Raji (cell line): ENCODE measurements around the gene FGR.

Experiments
- POLR2A ChIP-seq: IDR thresholded peaks from 2 replicates; pipeline ENCODE4 v1.6.1; 2011; ENCODE audit warnings: low read depth, low read length, control low read depth; ENCODE audit not compliant: insufficient read depth

The FGR gene

DNA sequence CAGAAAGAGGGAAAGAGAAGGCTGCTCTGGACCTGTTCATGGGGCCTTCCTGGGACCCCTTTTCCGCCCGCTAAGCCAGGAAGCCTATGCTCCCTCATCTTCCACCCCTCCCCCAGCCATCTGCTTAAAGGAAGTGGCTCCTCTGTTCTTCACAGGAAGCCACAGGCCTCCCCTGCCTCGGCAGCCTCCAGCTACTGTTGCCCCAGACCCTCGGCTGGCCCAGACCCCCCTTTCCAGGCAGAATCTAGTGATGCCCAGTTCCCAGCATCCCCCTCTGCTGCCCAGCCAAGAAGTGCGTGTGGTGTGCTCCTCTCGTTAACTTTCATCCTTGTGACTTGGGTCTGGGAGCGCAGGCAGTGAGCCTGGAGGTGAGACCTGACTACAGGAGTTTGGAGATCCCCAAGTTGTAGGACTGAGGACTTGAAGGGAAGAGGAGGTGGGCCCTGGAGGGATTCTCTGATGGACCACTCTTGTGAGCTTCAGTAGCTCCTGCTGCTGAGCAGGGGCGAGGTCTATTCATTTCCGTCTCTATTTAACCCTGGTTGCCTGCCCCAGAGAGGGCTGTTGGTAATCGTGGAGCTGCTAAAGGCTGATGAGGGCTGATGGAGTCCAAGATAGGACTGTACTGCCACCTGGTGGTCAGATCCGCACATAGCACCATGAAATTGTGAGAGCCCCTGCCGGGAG is 27.9 kb upstream of the FGR start:
- 0 out of 2 replicates have a peak, but pooled peaks have one; percentile 28 for TF ChIP-seq POLR2A

DNA sequence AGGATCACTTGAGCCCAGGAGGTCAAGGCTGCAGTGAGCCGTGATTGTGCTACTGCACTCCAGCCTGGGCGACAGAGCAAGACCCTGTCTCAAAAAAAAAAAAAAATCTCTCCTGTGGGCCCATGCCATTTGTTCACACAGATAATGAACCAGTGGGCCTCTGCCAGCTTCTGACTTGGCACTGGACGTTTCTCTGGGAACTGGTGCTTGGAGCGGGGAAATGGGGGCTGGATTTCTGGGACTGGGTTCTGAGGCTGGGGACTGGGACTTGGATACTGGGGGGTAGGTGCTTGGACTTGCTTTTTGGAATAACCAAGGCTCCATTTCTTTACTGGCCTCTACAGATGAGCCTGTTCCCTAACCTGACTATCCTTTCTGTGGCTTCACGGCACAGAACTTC is 27.3 kb upstream of the FGR start:
- TF ChIP-seq POLR2A = no peak

DNA sequence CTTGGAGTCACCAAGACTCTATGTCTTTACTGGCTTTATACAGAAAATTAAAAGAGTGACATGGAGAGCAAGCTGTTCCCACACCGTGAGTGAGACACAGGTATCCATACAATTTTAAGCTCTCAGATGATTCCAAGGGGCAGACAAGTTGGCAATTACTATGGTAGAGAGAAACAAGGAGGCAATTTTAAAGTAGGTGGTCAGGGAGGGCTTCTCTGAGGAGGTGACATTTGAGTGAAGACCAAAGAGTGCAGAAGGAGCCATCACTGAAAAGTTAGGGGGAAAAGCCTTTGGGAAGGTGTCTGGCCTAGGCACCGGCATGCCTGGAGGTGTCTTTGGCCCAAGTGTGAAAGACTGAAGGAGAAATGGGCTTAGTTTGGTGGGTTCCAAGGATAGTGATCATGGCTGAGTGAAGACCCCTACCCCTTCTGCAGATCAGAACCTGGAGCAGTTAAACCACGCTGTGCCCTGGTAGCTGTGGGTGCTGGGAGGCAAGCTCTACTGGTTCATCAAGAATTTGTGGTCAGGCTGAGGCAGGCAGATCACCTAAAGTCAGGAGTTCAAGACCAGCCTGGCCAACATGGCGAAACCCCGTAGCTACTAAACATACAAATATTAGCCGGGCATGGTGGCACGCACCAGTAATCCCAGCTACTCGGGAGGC is 26.6 kb upstream of the FGR start:
- TF ChIP-seq POLR2A = no peak

DNA sequence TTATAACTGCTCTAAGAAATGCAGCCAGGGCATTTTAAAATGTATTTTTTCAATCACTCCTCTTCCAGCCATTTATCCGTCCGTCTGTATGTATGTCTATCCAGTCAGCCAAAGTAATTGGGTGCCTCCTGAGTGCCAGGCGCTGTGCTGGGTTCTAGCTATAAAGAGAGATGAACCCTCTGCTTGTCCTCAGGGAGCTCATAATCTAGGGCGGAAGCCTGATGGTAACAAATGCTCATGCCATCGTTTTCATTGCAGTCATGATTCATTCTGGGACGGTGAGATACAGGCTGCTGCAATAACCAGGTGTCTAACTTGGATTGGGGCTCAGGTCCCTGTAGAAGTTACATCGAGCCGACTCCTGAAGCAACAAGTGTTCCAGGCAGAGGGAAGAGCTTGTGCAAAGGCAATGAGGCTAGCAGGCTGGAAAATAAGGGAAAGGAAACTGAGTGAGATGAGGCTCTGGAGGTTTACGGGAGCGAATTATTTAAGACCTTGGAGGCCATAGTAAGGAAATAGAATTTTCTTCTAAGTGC is 25.4 kb upstream of the FGR start:
- TF ChIP-seq POLR2A = 0 out of 2 replicates have a peak, but pooled peaks have one; percentile 2

DNA sequence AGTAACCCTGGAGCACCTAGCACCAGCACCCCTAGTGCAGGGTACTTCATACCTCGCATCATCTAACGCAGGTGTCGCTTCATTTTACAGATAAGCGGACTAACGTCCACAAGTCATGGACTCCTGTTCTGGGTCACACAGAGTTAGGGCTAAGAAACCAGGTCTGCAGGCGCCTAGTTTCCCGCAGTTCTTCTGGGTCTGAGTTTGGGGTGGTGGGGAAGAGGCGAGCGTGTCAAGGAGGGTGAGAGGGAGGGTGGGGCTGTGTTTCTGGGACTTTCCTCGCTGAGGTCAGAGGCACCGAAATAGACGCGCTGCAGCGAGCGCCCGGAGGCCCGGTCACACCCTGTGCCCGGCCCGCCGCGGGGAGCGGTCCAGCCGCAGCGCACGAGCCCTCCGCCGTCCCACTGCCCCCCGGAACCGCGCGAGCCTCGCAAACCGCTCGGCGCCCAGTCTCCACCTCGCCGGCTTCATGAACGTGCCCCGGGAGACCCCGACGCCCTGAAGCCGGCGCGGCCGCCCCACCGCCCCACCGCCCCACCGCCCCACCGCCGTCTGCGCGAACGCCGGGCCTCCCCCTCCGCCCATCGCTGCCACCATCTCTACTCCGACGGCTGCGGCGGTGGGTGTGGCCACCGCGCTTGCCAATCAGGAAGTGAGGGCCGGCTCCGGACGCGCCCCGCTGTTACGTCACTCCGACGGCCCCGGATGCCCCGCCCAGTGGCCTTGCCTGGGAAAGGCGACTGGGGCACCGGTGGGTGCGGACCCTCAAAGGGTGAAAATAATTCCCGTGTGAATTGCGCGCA is 24.7 kb upstream of the FGR start:
- TF ChIP-seq POLR2A = 0 out of 2 replicates have a peak, but pooled peaks have one; percentile 31

DNA sequence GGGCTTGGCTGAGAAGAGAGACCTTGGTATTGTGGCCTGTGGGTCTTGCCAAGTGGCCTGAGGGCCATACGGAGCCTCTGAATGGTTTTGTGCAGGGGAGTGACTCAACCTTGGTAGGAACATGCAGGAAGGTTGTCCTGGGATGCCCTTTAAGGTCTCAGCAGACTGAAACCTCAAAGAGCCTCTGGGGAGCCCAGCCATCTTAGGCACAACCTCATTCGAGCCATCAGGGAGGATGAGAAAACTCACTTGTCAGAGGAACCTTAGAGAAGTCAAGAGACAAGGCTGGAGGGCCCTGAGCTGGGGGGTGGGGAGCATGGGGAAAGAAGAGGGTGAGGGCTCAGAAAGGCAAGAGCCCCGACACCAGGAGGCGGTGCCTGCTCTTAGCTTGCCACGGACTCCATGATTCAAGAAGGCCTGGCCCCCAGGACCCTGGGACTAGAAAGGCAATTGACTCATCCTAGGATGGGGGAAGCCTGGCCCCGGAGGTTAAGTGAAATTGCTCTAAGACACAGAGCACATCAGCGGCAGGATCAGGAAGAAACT is 24.0 kb upstream of the FGR start:
- TF ChIP-seq POLR2A = peak; percentile 41; the same call in 1 of the 2 replicates

DNA sequence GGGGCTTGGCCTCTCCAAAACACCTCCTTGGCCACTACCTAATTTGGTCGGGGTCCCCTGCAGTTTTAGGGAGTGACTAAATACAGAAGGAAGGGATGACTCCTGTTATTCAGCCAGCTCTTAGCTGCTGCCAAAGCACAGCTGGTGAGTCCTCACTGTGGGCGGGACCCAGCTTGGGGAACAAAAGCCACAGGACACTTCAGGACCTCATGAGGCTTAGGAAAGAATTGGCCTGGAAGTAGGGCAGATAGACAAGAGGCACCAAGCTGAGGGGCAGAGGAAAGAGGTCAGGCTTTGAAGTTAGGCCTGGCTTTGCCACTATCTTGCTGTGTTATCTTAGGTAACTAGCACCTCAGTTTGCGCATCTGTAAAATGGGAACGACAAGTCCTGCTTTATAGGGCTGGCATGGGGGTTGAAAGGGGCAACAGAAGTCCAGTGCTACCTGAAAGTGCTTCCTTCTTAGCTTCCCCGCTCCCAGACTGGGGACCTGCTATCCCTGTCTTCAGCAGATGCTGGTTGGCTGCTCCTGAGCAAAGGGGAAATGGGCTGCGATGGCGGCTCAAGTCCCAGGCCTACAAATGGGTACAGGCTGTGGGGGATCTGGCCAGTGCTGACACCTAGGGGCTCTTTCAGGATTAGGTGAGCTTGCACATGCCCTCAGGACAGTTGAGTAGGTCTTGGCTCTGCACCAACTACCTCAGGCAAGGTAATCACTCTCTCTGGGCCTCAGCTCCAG is 21.3 kb upstream of the FGR start:
- 0 out of 2 replicates have a peak, but pooled peaks have one; percentile 1 for TF ChIP-seq POLR2A

DNA sequence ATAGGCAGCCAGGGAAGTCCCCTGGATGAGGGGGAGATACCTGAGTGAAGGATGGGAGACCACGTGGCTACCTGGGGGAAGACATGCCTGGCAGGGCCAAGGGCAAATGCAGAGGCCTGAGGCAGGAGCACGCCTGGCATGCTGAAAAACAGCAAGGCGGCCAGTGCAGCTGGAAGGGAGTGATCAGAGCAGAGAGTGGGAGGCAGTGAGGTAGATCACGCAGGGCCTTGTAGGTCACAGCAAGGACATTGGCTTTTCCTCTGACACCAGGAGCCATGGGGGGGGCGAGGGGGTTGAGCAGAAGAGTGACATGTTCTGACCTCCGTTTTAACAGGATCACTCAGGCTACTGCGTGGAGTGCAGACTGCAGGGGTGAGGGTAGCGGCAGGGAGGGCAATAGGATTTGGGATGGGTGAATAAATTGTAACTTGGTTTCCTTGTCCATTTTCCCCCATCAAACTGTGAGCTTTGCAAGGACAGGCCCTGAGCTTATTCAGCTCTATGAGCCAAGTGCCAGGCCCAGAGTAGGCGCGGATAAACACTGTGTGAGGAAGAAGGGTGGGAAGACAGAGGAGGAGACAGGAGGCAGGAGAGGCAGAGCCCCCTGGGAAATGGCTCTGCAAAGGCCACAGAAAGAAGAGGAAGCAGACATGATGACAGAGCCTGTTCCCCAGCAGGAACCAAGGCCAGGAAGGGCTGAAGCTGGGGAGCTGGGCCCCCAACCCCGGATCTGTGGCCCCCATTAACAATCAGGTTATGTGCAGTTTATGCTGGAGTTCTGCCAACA is 20.4 kb upstream of the FGR start:
- no peak for TF ChIP-seq POLR2A

DNA sequence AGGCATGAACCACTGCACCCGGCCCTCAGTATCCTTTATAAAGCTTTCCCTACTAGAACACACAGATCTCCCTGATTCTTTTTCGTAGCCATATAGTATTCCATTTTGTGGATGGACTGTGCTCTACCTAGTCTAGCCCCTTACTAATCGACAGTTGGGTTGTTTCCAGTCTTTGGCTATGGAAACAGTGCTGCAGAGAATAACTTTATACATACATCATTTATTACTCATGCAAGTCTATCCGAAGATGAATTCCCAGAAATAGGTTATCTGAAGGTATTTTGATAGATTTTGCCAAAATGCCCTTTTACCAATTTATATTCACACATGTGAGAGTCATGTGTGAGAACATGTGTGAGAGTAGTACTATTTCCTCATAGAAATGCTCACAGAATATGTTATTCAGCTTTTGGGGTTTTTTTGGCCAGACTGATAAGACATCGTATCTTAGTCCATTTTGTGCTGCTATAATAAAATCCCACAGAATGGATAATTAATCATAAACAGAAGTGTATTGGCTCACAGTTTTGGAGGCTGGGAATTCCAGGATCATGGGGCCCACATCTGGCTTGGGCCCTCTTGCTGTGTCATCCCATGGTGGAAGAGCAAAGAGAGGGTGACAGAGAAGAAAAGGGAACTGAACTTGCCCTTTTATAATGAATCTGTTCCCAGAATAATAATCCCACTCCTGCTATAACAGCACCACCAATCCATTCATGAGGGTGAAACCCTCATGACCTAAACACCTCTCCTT is 17.3 kb upstream of the FGR start:
- TF ChIP-seq POLR2A = no peak

DNA sequence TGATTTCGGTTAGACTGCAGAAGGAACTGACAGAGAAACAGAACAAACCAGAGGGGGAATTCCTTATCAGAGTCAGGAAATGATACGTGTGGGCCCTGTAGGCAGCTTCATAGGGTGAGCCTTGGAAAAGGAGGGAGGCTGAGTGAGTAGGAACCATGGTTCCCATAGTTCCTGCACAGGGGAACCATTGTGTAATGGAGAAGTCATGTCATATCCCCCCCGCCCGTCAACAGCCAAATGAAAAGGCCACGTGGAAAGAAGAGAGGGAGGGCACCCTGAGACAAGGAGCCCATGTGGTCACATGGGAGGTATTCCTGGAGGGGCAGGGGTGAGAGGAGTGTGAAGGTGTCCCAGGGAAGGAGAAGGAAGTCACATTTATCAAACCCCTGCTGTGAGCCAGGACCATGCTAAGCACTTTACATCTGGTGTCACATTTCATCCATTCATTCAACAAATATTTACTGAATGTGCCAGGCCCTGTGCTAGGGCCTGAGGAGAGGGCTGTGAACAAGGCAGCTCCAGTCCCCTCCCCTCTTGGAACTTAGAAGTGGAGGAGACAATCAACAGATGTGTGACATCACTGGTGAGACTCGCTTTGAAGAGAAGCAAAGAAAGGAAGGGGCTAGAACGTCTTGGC is 15.7 kb upstream of the FGR start:
- TF ChIP-seq POLR2A = no peak

DNA sequence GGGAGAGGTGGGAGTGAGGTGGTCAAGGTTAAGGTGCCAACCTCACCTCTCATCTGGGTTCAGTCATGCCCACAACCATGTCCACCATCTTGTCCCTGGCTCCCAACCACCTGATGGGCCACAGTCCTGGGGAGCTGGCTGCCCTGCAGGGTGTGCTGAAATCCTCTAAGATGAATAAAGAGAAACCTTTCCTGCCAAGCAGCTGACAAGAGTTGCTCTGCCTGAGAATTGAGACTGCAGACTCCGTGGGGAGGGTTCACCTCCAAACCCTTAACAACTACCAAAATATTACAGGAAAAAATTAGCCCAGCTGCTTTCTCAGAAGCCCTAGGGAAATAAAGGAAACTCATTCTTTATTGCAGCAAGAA is 15.2 kb upstream of the FGR start:
- TF ChIP-seq POLR2A = no peak

DNA sequence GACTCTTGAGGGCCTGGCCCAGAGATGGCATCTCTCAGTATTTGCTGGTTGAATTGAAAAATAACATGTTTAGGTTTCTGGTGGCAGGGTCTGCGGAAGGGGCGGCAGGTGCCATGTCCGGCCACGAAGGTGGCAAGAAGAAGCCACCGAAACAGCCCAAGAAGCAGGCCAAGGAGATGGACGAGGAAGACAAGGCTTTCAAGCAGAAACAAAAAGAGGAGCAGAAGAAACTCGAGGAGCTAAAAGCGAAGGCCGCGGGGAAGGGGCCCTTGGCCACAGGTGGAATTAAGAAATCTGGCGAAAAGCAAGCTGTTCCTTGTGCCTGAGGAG is 14.3 kb upstream of the FGR start:
- TF ChIP-seq POLR2A = no peak
